NCI-H187 (cell line): Measurements from ENCODE around the gene PPCDC.

Experiments
- DNase-seq, 2 experiments: peaks; one replicate each; lab custom pipeline; 2025; lab: John Stamatoyannopoulos, UW

Gene PPCDC

DNA sequence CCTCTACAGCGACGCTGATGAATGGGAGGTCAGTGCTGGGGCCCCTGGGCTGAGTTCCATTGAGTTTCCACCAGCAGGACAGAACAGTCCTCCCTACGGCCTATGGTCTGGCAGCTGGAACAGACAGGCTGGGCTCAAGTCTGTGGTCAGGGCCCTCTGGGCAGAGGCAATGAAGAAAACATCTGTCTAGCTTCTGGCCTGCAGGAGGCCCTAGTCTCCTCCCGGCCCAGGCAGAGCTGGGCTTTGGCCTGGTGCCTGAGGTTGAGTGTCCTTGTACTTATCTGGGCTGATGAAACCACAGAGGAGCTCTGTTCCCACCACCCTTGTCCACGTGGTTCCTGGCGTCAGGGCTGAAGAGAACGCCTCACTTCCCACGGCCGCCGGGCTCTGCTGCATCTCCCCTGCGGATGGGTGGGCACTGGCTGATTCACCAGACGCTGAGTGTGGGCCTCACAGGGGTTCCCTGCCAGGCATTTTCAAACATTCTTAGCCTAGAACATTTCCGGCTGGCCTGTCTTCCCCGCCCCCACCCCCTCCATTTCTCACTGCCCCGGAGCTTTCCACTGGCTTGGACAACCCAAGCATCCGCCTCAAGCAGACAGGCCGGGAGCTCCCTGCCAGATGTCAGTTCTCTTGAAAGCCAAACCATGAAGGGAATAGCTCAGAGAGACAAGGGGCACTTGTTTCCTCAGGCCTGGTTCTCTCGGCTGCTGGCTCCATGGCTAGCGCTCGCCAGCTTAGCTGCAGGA, 20.3 kb downstream of the PPCDC start:
- DNase-seq = no peak

DNA sequence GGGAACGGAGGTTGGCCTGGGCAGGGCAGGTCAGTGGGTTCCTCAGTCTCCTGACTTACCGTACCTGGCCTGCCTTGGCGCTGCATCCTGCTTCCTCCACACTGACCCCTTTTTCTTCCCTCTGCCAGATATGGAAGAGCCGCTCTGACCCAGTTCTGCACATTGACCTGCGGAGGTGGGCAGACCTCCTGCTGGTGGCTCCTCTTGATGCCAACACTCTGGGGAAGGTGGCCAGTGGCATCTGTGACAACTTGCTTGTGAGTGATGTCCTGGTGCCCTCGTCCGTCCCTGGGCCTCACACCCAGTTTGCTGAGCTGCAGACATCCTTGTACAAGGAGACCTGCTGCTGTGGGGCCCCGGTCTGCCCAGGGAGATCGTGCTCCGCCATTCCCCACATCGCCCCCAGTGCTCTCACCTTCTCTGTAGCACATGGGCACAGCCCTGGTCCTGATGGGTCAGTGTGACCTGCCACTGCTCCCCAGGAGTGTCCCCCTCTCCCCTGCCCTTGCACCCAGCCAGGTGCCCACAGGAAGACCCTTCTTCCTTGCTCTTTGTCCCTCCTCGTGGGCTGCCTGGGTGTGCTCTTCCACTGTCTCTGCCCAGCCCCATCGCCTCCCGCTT, 21.0 kb downstream of the PPCDC start:
- DNase-seq = no peak

DNA sequence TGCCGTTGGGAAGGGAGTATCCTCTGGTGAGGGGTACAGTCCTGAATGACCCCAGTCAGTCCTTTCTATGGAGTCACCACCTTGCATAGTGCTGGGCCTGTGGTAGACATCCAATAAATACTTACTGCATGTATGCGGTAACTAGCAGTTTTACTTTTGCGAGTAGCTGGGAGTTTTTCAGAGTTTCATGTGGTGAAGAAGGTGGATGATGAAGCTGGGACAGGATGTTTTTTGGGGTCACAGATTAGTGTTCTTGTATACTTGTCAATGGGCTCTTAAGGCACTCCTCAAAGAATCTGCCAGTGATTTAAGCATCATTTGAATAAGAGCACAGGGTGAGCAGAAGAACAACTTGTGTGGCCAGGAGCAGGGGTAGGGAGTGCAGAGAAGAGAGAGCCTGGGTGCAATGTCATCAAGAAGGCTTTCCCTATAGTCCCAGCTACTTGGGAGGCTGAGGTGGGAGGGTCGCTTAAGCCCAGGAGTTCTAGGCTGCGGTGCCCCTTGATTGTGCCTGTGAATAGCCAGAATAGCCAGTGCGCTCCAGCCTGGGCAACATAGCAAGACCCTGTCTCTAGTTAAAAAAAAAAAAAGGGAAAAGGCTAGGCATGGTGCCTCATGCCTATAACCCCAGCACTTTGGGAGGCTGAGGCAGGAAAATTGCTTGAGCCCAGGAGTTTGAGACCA, 22.1 kb downstream of the PPCDC start:
- no peak for DNase-seq

GRCh38 chr15:75048394-75048793, 25.0 kb downstream of the PPCDC start:
- DNase-seq = no peak

DNA sequence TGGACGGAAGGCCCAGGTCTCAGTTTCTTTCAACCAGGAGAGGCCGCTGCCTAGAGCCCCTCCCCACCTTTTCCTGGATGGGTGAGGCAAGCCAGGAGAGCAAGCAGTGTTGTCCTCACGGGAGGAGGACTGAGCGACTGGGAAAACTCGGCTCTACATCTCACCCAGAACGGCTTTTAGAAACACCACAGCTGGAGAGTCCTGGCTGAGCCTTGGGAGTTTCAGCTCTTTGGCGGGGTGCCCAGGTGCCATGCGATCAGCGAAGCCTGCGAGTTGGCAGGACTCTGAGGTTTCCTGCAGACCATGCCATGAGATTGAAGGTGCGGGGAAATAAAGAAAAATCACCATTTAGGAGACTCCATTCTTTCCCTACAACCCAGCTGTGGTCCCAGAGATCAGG, 26.0 kb downstream of the PPCDC start:
- no peak for DNase-seq

DNA sequence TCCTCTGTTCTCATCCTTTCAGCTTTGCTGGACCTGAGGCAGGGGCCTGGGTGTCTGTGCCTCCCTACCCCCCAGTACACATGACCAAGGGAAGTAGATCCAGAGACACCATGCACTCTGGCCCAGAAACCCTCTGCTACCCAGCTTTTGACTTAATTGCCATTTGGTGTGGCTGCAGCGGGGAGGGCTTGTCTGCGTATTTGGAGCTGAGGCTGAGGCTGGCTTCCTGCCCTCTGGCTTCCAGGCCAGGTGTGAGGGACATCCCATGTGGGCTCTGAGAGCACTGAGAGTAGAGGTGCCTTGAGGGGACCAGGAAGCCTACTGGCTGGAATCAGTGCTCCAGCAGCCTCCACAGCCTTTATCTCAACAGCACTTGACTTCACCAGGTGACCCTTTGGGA, 26.9 kb downstream of the PPCDC start:
- no peak for DNase-seq

GRCh38 chr15:75051191-75051608, 27.8 kb downstream of the PPCDC start:
- DNase-seq = no peak

- no peak for DNase-seq
Measured at GRCh38 chr15:75051711-75052110, 28.3 kb downstream of the PPCDC start.

DNA sequence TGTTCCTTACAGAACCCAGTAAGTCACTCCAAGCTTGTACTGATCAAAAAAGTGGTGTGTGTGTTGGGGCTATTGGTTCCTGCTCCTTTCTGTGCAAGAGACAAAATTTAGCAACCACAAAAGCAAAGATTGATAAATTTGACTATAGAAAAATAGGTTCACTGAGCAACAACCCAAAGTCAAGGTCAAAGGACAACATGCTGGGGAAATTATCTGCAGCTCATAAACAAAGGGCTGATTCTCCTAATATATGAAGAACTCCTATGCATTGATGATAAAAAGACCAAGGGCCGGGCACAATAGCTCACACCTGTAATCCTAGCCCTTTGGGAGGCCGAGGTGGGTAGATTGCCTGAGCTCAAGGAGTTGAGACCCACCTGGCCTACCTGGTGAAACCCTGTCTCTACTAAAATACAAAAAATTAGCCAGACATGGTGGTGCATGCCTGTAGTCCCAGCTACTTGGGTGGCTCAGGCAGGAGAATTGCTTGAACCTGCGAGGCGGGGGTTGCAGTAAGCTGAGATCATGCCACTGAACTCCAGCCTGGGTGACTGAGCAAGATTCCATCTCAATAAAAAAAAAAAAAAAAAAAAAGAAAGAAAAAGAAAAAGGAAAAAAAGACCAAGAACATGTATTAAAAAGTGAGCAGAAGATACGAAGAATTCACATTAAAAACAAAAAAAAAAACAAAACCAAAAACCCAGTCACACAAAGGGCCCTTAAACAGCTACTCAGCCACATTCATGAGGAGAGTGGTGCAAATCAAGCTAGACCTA, 29.8 kb downstream of the PPCDC start:
- DNase-seq = no peak

GRCh38 chr15:75053748-75054125, 30.3 kb downstream of the PPCDC start:
- no peak for DNase-seq

GRCh38 chr15:75054172-75054897, 30.9 kb downstream of the PPCDC start:
- DNase-seq = no peak

- no peak for DNase-seq
Measured at GRCh38 chr15:75056036-75056435, 32.6 kb downstream of the PPCDC start.

DNA sequence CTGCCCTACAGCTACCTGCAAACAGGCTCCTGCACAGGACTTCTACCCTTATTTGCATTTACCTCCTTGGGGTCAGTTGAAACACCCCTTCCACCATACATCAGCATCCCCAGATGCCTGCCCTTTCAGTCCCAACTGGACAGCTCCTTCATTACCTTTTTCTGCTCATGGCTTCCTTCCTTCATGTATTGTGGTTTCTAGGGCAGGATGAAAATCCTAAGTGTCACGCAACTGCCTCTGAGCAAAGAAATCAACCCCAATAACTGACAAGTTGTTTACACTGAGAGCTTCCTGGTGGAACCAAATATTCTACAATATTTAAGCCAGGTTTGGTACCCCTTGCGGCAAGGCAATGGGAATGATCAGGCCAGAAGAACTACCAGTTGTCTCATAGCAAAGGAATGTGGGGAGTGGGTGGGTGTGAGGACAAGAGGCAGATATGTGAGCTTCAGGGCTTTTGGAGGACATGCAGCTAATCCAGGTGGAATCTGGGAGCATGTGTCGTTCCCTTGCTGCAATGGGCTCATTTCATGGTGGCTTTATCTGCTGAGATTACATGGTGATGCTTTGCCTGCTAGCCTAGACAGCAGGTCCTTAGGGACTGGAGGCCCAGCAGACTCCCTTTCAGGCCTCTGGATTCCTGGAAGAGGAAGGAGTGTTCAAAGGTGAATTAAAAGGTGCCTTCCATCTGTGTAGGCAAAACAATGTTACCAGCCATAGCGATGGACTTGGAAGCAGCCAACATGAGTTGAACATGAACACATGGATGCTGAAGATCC, 34.9 kb downstream of the PPCDC start:
- DNase-seq = no peak

DNA sequence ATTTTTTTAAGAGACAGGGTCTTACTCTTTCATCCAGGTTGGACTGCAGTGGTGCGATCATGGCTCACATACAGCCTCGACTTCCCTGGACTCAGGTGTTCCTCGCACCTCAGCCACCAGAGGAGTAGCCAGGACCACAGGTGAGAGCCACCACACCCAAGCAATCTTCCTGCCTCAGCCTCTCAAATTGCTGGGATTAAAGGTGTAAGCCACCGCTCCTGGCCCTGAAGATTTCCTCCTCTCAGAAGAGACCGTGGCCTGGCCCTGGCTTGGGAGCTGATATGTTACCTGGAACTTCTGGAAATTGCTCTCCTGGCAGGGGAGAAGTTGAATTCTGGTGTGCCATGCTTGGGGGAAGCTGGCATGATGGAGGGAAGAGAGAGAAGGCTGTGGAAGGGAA, 36.2 kb downstream of the PPCDC start:
- DNase-seq = no peak

DNA sequence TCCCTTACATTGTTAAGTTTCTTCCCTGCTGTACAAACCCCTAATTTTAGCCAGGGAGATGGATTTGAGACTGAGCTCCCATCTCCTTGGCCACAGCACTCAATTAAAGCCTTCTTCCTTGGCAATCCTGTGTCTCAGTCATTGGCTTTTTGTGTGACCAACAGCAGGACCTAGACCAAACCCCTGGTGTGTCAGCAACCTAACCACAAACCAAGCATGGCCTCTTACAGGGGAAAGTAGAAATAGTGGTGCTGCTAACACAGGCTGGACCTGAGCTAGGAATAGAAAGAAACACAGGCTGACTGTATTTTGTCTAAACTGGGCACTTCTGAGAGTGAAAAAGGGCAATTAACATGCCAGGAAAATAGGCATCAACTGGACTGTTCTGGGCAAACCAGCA, 37.9 kb downstream of the PPCDC start:
- DNase-seq = no peak

GRCh38 chr15:75062706-75063105, 39.3 kb downstream of the PPCDC start:
- no peak for DNase-seq

GRCh38 chr15:75063338-75063737, 39.9 kb downstream of the PPCDC start:
- DNase-seq = no peak

DNA sequence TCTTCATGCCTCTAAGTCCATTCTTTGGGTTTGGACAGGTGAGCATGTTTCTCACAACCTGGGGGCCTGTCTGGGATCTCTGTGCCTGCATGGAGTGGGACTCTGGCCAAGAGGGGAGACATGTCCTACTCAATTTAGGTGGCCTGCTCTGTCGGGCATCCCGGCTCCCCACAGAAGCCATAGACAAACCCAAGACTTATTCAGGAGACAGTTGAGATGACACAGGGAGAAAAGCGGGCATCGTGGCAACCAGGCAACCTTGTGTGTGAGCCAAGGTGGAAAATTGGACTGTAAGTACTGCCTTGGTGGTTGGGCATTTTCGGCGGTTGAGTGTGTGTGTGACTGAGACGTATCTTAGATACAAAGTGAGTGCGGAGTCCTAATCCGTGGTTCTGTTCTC, 40.5 kb downstream of the PPCDC start:
- DNase-seq = no peak

DNA sequence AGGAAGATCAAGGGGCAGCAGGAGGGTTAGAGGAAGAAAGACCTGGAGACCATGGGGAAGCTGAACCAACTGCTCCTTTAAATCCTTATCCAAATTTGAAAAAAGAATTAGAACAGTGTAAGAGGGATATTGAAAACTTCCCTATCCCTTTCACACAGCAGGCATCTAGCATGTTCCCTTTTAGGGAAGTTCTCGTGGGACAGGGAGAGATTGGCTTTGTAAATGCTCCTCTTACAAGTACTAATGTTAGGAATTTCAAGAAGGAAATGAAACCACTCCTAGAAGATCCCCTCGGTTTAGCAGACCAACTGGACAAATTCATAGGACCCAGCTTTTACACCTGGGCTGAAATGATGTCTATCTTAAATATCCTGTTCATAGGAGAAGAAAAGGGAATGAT, 41.5 kb downstream of the PPCDC start:
- DNase-seq = no peak

- DNase-seq = no peak
Measured at GRCh38 chr15:75065467-75065850, 42.1 kb downstream of the PPCDC start.

- DNase-seq = no peak
Measured at GRCh38 chr15:75065851-75066509, 42.6 kb downstream of the PPCDC start.
